Endothelial cell of umbilical vein (primary cell): ENCODE measurements around the gene PACS1. TPM values are rescaled to one million over a fixed set of nuclear protein-coding genes. Genes with fewer than 3 reads are reported as not detected.

ENCODE experiments used
- BruUV-seq: library from RNA; stranded (reverse); fragments of 400-500 nt; replicated peaks from 2 replicates; lab custom pipeline; 2021; lab: Mats Ljungman, UMichigan
- CTCF ChIA-PET: fragments of 300-600, 350-600 bp; sonication (Branson Sonifier 250); formaldehyde crosslinking; loops from one replicate; lab custom pipeline; 2021; ENCODE audit warnings: antibody characterized with exemption, inconsistent platforms; lab: Charles Lee
- POLR2A ChIA-PET: fragments of 300-600, 350-600 bp; sonication (Branson Sonifier 250); formaldehyde crosslinking; loops from one replicate; lab custom pipeline; 2021; ENCODE audit warnings: antibody characterized with exemption, inconsistent platforms; lab: Charles Lee
- DNase-seq: peaks from one replicate; pipeline ENCODE4 v3.0.0-alpha.2; 2011; ENCODE audit warnings: low read depth, low spot score
- FAIRE-seq: peaks from 2 replicates; lab custom pipeline; 2011; peaks lifted over from hg19 to GRCh38; lab: Jason Lieb, UNC
- H2AFZ ChIP-seq: 2 replicates; pipeline ENCODE4 v1.6.0; 2012; ENCODE audit warnings: low read depth, low read length, control low read depth, inconsistent platforms
- H3K27ac ChIP-seq: 2 replicates; pipeline ENCODE4 v1.5.1; 2011; ENCODE audit warnings: low read depth, mild to moderate bottlenecking, control low read depth, low read length, moderate library complexity; ENCODE audit not compliant: insufficient read depth
- H3K27me3 ChIP-seq, 2 experiments: 2 replicates each; pipeline versions ENCODE4 v1.6.0 to v1.6.1; 2011; ENCODE audit warnings: low read length in 2 of 2, mixed read lengths in 1 of 2; ENCODE audit not compliant: control insufficient read depth in 2 of 2, insufficient read depth in 2 of 2
- H3K36me3 ChIP-seq, 2 experiments: 2 replicates in 1 of 2; 3 replicates in 1 of 2; pipeline ENCODE4 v1.5.1; 2011; ENCODE audit warnings: low read length in 2 of 2, mild to moderate bottlenecking in 1 of 2, moderate library complexity in 1 of 2; ENCODE audit not compliant: control insufficient read depth in 2 of 2, insufficient read depth in 2 of 2; ENCODE audit errors: extremely low read depth in 1 of 2
- H3K4me1 ChIP-seq: 3 replicates; pipeline ENCODE4 v1.5.1; 2011; ENCODE audit warnings: mild to moderate bottlenecking, low read length; ENCODE audit not compliant: control insufficient read depth, insufficient read depth; ENCODE audit errors: extremely low read depth
- H3K4me2 ChIP-seq: 2 replicates; pipeline ENCODE4 v1.6.1; 2011; ENCODE audit warnings: low read length, control low read depth, mixed read lengths; ENCODE audit not compliant: insufficient read depth
- H3K4me3 ChIP-seq, 3 experiments: fragments of 200-600 bp in 1 of 3; sonication (generic), shearing (Covaris generic) in 1 of 3; replicated peaks in 1 of 3; 2 replicates each; pipeline ENCODE4 v1.5.1; 2011 to 2016; ENCODE audit warnings: control low read depth in 3 of 3, low read length in 3 of 3, mild to moderate bottlenecking in 2 of 3, inconsistent platforms in 1 of 3, low read depth in 1 of 3, moderate library complexity in 1 of 3; ENCODE audit not compliant: insufficient read depth in 1 of 3
- H3K79me2 ChIP-seq: 2 replicates; pipeline ENCODE4 v1.6.0; 2012; ENCODE audit warnings: low read length, inconsistent platforms; ENCODE audit not compliant: control insufficient read depth, insufficient read depth
- H3K9ac ChIP-seq: replicated peaks from 2 replicates; pipeline ENCODE3; 2011; ENCODE audit warnings: low read length, control low read depth; ENCODE audit not compliant: insufficient read depth; ENCODE audit errors: extremely low read depth
- H3K9me1 ChIP-seq: replicated peaks from 3 replicates; pipeline ENCODE4 v1.6.0; 2011; ENCODE audit warnings: mild to moderate bottlenecking, low read length; ENCODE audit not compliant: control insufficient read depth, insufficient read depth; ENCODE audit errors: extremely low read depth
- H3K9me3 ChIP-seq: replicated peaks from 2 replicates; pipeline ENCODE4 v1.5.1; 2012; ENCODE audit warnings: low read length, inconsistent platforms; ENCODE audit not compliant: control insufficient read depth, insufficient read depth
- H4K20me1 ChIP-seq: replicated peaks from 2 replicates; pipeline ENCODE3; 2011; ENCODE audit warnings: mild to moderate bottlenecking, low read length; ENCODE audit not compliant: control insufficient read depth, insufficient read depth; ENCODE audit errors: extremely low read depth
- EZH2 ChIP-seq: IDR thresholded peaks from 2 replicates; pipeline ENCODE4 v1.6.1; 2012; ENCODE audit warnings: borderline replicate concordance, low read depth, mild to moderate bottlenecking, moderate library complexity, low read length, inconsistent platforms; ENCODE audit not compliant: severe bottlenecking
- FOS ChIP-seq: IDR thresholded peaks from 2 replicates; pipeline ENCODE4 v1.6.1; 2011; ENCODE audit warnings: mild to moderate bottlenecking, low read length, moderate library complexity, borderline replicate concordance; ENCODE audit not compliant: insufficient read depth
- GATA2 ChIP-seq: IDR thresholded peaks from 2 replicates; pipeline ENCODE4 v1.7.0; 2011; ENCODE audit warnings: low read depth, mild to moderate bottlenecking, moderate library complexity, mixed read lengths, low read length; ENCODE audit not compliant: insufficient read length, insufficient read depth
- JUN ChIP-seq: IDR thresholded peaks from 2 replicates; pipeline ENCODE4 v1.6.1; 2011; ENCODE audit warnings: borderline replicate concordance, low read depth; ENCODE audit not compliant: insufficient read length, insufficient read depth
- MYC ChIP-seq: IDR thresholded peaks from one replicate; pipeline ENCODE4 v1.6.1; 2011; ENCODE audit warnings: mild to moderate bottlenecking, low read depth, low read length
- POLR2A ChIP-seq: IDR thresholded peaks from 2 replicates; pipeline ENCODE4 v1.6.1; 2012; ENCODE audit warnings: low read depth, mild to moderate bottlenecking, control low read depth, low read length
- POLR2AphosphoS5 ChIP-seq: IDR thresholded peaks from 2 replicates; pipeline ENCODE4 v1.6.1; 2012; ENCODE audit warnings: low read depth, mild to moderate bottlenecking, control low read depth, low read length, moderate library complexity; ENCODE audit not compliant: insufficient read depth
- dilution Hi-C: fragments of 300-500 bp; cut with MboI; formaldehyde crosslinking; loops from one replicate; pipeline ENCODE4 v1.15.0; 2019; ENCODE audit warnings: low sequenced_read_pairs; ENCODE audit not compliant: extremely low pct_ligation_motif_present
- intact Hi-C: fragments of 100-400 bp; cut with micrococcal nuclease; formaldehyde crosslinking; loops from one replicate; pipeline ENCODE4 v1.10.0; 2022
- polyA plus RNA-seq, 4 experiments: library from polyadenylated mRNA; depleted of rRNA in 3 of 4; stranded (reverse) in 3 of 4; unstranded in 1 of 4; fragments of >200 nt; gene quantifications; 2 replicates each; pipeline versions ENCODE4 v1.2.1 to v1.2.3, GENCODE V29; 2011 to 2012; ENCODE audit warnings: missing spikeins in 1 of 4
- total RNA-seq: library from RNA; stranded (reverse); gene quantifications from 2 replicates; pipeline ENCODE4 v1.2.3, GENCODE V29; 2021
- TF ChIP-seq, protein P1 (sequence below): IDR thresholded peaks from 2 replicates; pipeline ENCODE4 v1.6.1; 2011; ENCODE audit not compliant: insufficient read depth, insufficient read length
- TF ChIP-seq, protein P2 (sequence below), 2 donors: IDR thresholded peaks; 1 replicate in 1 of 2; 2 replicates in 1 of 2; pipeline ENCODE4 v1.5.1; 2011; ENCODE audit warnings: low read length in 2 of 2, mild to moderate bottlenecking in 2 of 2, moderate library complexity in 2 of 2, control low read depth in 1 of 2, inconsistent platforms in 1 of 2, low read depth in 1 of 2; ENCODE audit not compliant: insufficient read depth in 1 of 2; ENCODE audit errors: extremely low read depth in 1 of 2

The PACS1 gene
- total and polyA plus RNA-seq, 2 donors (not counting 3 experiments of a cell fraction or from before 2014, with no cell fraction given), result 26.4 to 64.4 TPM

DNA sequence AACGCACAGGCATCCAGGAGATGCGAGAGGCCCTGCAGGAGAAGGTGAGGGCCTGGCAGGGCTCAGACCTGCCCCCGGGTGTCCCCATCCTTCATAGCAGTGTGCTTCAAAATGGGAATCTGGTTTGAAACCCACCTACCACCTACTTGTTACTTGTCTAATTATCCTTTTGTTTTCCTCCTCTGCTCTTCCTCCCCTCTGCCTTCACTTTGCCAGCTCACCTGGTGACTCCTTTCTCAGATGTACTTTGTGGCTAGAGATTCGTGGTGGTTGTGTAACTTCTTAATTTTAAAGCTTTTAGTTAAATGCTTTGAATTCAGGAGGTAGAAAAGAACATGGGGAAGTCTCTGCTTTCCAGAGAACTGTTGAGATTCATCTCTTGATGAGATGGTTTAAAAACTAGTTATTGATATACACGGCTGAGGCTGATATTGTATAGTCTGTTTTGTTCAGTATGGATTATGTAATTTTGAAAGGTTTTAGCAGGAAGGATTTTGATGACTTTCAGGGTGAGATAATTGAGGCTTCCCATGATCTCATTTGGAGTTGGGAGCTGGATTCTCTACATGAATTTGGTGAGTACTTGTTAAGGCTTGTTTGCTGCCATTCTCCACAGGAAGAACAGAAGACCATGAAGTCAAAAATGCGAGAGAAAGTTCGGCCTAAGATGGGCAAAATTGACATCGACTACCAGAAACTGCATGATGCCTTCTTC is 9.9 kb upstream of the PACS1 start:
- Histone ChIP-seq H3K4me3 (no peak overlapping the region), H3K27me3 (no peaks in the 10 kb centered on the region), H3K9me1 (no peaks in the 10 kb centered on the region), H3K4me1 (no peaks in the 10 kb centered on the region), H3K36me3 (peaks cover 55 to 64% of the 10 kb centered on the region in 2 experiments), H3K27ac (no peak overlapping the region), H2AFZ (no peak overlapping the region), H3K9ac (no peak overlapping the region), H3K9me3 (no peaks in the 10 kb centered on the region), H3K4me2 (no peak overlapping the region), H4K20me1 (no peaks in the 10 kb centered on the region), H3K79me2 (peaks cover 13% of the 10 kb centered on the region)
- BruUV-seq, result no TSS peak
- dilution Hi-C loops (no loop called here), intact Hi-C loops (no loop called here)
- TF ChIP-seq POLR2AphosphoS5 (no peak), JUN (no peak), GATA2 (no peak), EZH2 (no peak), POLR2A (no peak), MYC (no peak), FOS (no peak)
- TF ChIP-seq, protein P1, sequence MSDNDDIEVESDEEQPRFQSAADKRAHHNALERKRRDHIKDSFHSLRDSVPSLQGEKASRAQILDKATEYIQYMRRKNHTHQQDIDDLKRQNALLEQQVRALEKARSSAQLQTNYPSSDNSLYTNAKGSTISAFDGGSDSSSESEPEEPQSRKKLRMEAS, result no peak
- TF ChIP-seq, protein P2, sequence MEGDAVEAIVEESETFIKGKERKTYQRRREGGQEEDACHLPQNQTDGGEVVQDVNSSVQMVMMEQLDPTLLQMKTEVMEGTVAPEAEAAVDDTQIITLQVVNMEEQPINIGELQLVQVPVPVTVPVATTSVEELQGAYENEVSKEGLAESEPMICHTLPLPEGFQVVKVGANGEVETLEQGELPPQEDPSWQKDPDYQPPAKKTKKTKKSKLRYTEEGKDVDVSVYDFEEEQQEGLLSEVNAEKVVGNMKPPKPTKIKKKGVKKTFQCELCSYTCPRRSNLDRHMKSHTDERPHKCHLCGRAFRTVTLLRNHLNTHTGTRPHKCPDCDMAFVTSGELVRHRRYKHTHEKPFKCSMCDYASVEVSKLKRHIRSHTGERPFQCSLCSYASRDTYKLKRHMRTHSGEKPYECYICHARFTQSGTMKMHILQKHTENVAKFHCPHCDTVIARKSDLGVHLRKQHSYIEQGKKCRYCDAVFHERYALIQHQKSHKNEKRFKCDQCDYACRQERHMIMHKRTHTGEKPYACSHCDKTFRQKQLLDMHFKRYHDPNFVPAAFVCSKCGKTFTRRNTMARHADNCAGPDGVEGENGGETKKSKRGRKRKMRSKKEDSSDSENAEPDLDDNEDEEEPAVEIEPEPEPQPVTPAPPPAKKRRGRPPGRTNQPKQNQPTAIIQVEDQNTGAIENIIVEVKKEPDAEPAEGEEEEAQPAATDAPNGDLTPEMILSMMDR (IDR thresholded peaks at IDR 0.05; ENCODE audit: extremely low read depth in 1 of 2, insufficient read depth in 1 of 2, low read depth in 1 of 2, low read length in 2 of 2), result no peak
- POLR2A ChIA-PET, result no interaction called here
- CTCF ChIA-PET, result interaction anchor here (0.7 kb wide), 1 partner anchor 8 kb away, joined by 3 read pairs; no protein-coding TSS in a partner anchor
- FAIRE-seq, result no peak
- DNase-seq, result no peak
